ENCODE data around the gene EHBP1. TPM values are rescaled to one million over a fixed set of nuclear protein-coding genes. Genes with fewer than 3 reads are reported as not detected.

Gene EHBP1
- total RNA-seq, 5 donors from 2014 or later (not counting 1 experiment from before 2014, with no cell fraction given) = 22.1 to 28.7 (median 26.1) TPM

- ATAC-seq (replicated peaks in 1 of 4) (no peak), DNase-seq (no peak)
- ChIA-PET POLR2A (interaction anchor here in 1 of 2 donors (0.6 to 0.7 kb wide), 2 partner anchors 1124 to 1912 kb away, joined by 4 to 6 read pairs; no protein-coding TSS in a partner anchor), CTCF (no interaction called here)
- H3K36me3 ChIP-seq (ENCODE audit: control insufficient read depth in 2 of 2, extremely low read depth in 1 of 2, insufficient read depth in 1 of 2, low read length in 1 of 2) = no peaks in the 10 kb centered on the region
- no peaks in the 10 kb centered on the region for H3K9me3 ChIP-seq
- H3K27ac ChIP-seq (ENCODE audit: low read length) = no peak overlapping the region
- H3K36me3 Mint-ChIP-seq = peaks cover 21% of the 10 kb centered on the region
- H3K4me1 Mint-ChIP-seq = peaks cover 41 to 44% (median 43%) of the 10 kb centered on the region in 3 donors
- H3K27ac Mint-ChIP-seq = no peak overlapping the region
- no peak overlapping the region for H3K4me3 ChIP-seq (ENCODE audit: control insufficient read depth in 1 of 2, extremely low read depth in 1 of 2, low read length in 1 of 2)
- peaks cover 6 to 57% of the 10 kb centered on the region in 2 experiments for H3K27me3 ChIP-seq (replicated peaks in 1 of 2; ENCODE audit: control insufficient read depth in 2 of 2, extremely low read depth in 1 of 2, insufficient read depth in 2 of 2, low read length in 1 of 2)
- WGBS (ENCODE audit: insufficient coverage) = 96% methylated on average over 4 of the region's 7 CpGs
- H3K9me3 Mint-ChIP-seq = no peaks in the 10 kb centered on the region
- H3K4me1 ChIP-seq (ENCODE audit: control insufficient read depth in 1 of 2, extremely low read depth in 1 of 2, insufficient read depth in 2 of 2, low read length in 2 of 2) = peaks cover 18 to 40% of the 10 kb centered on the region in 2 experiments
- peak overlapping the region in 2 of 3 donors; percentile 47 to 76 for H3K4me3 Mint-ChIP-seq
- peaks cover 52 to 67% of the 10 kb centered on the region in 2 donors for H3K27me3 Mint-ChIP-seq
Measured at GRCh38 chr2:63046552-63046951, 341.0 kb downstream of the EHBP1 start.

DNA sequence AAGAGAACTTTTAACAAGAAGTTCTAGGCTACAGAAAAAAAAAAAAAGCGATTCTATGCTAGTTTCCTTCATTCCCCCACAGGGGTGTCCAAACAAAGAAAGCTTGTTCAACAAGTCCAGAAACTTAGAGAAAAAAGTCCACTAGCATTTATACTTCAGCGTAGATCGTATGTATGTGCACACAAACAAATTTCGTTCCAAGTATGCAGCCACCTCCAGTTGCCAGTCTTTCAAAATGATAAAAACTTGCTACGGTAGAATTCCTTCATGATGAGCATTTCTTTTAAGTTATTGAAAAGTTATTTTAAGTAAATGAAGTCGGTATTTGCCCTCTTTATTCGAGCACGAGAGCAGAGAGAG is 341.4 kb downstream of the EHBP1 start:
- POLR2A ChIA-PET = interaction anchor here in 1 of 2 donors (0.6 to 0.7 kb wide), 2 partner anchors 1124 to 1911 kb away, joined by 4 to 6 read pairs; no protein-coding TSS in a partner anchor
- Mint-ChIP-seq H3K27ac (peak overlapping the region in 1 of 2 donors; percentile 11), H3K4me3 (peak overlapping the region; percentile 34 to 76 (median 47)), H3K27me3 (peaks cover 52 to 67% of the 10 kb centered on the region in 2 donors), H3K9me3 (no peaks in the 10 kb centered on the region), H3K36me3 (peaks cover 21% of the 10 kb centered on the region), H3K4me1 (peaks cover 41 to 44% (median 44%) of the 10 kb centered on the region in 3 donors)
- DNase-seq = no peak
- Histone ChIP-seq H3K4me1 (ENCODE audit: control insufficient read depth in 1 of 2, extremely low read depth in 1 of 2, insufficient read depth in 2 of 2, low read length in 2 of 2) (peaks cover 18 to 44% of the 10 kb centered on the region in 2 experiments), H3K27ac (ENCODE audit: low read length) (no peak overlapping the region), H3K27me3 (replicated peaks in 1 of 2; ENCODE audit: control insufficient read depth in 2 of 2, extremely low read depth in 1 of 2, insufficient read depth in 2 of 2, low read length in 1 of 2) (peaks cover 6 to 61% of the 10 kb centered on the region in 2 experiments), H3K9me3 (no peaks in the 10 kb centered on the region), H3K4me3 (ENCODE audit: control insufficient read depth in 1 of 2, extremely low read depth in 1 of 2, low read length in 1 of 2) (peak overlapping the region in 1 of 2 donors; percentile 11), H3K36me3 (ENCODE audit: control insufficient read depth in 2 of 2, extremely low read depth in 1 of 2, insufficient read depth in 1 of 2, low read length in 1 of 2) (no peaks in the 10 kb centered on the region)
- CTCF ChIA-PET = no interaction called here
- WGBS (ENCODE audit: insufficient coverage) = 55% methylated on average over 4 of the region's 8 CpGs
- ATAC-seq (replicated peaks in 1 of 4) = no peak

GRCh38 chr2:63047321-63048279 is 342.1 kb downstream of the EHBP1 start:
- Histone ChIP-seq H3K27me3 (replicated peaks in 1 of 2; ENCODE audit: control insufficient read depth in 2 of 2, extremely low read depth in 1 of 2, insufficient read depth in 2 of 2, low read length in 1 of 2) (peaks cover 6 to 67% of the 10 kb centered on the region in 2 experiments), H3K9me3 (no peaks in the 10 kb centered on the region), H3K27ac (ENCODE audit: low read length) (no peak overlapping the region), H3K4me1 (ENCODE audit: control insufficient read depth in 1 of 2, extremely low read depth in 1 of 2, insufficient read depth in 2 of 2, low read length in 2 of 2) (peaks cover 18 to 45% of the 10 kb centered on the region in 2 experiments), H3K4me3 (ENCODE audit: control insufficient read depth in 1 of 2, extremely low read depth in 1 of 2, low read length in 1 of 2) (peak overlapping the region in 1 of 2 donors; percentile 11), H3K36me3 (ENCODE audit: control insufficient read depth in 2 of 2, extremely low read depth in 1 of 2, insufficient read depth in 1 of 2, low read length in 1 of 2) (no peaks in the 10 kb centered on the region)
- Mint-ChIP-seq H3K27ac (peak overlapping the region in 1 of 2 donors; percentile 11), H3K4me1 (peaks cover 47 to 51% (median 50%) of the 10 kb centered on the region in 3 donors), H3K9me3 (no peaks in the 10 kb centered on the region), H3K4me3 (peak overlapping the region; percentile 34 to 76 (median 47)), H3K36me3 (peaks cover 21% of the 10 kb centered on the region), H3K27me3 (peaks cover 59 to 73% of the 10 kb centered on the region in 2 donors)
- ATAC-seq (replicated peaks in 1 of 4) (no peak), DNase-seq (peak in 1 of 35 experiments; percentile 7)
- CTCF ChIA-PET = no interaction called here
- 7% methylated on average over 67 of the region's 71 CpGs for WGBS (ENCODE audit: insufficient coverage)
- POLR2A ChIA-PET = interaction anchor here in 1 of 2 donors (0.6 to 0.7 kb wide), 2 partner anchors 1123 to 1911 kb away, joined by 4 to 6 read pairs; no protein-coding TSS in a partner anchor

- no peaks in the 10 kb centered on the region for H3K36me3 ChIP-seq (ENCODE audit: control insufficient read depth in 2 of 2, extremely low read depth in 1 of 2, insufficient read depth in 1 of 2, low read length in 1 of 2)
- ChIA-PET POLR2A (interaction anchor here in 1 of 2 donors (1.0 kb wide), 1 partner anchor 10 kb away, joined by 3 read pairs; no protein-coding TSS in a partner anchor), CTCF (interaction anchor here in 1 of 2 donors (0.5 kb wide), 1 partner anchor 16 kb away, joined by 5 read pairs; no protein-coding TSS in a partner anchor)
- H3K4me3 ChIP-seq (ENCODE audit: control insufficient read depth in 1 of 2, extremely low read depth in 1 of 2, low read length in 1 of 2) = peak overlapping the region in 1 of 2 donors; percentile 11
- DNase-seq (peak in 1 of 35 experiments; percentile 3), ATAC-seq (replicated peaks in 1 of 4) (no peak)
- Mint-ChIP-seq H3K27ac (no peak overlapping the region), H3K36me3 (peaks cover 18% of the 10 kb centered on the region), H3K27me3 (peaks cover 59 to 80% of the 10 kb centered on the region in 2 donors), H3K4me3 (peak overlapping the region in 2 of 3 donors; percentile 46 to 76), H3K4me1 (peaks cover 55 to 59% (median 58%) of the 10 kb centered on the region in 3 donors), H3K9me3 (no peaks in the 10 kb centered on the region)
- no peaks in the 10 kb centered on the region for H3K9me3 ChIP-seq
- peaks cover 18 to 49% of the 10 kb centered on the region in 2 experiments for H3K4me1 ChIP-seq (ENCODE audit: control insufficient read depth in 1 of 2, extremely low read depth in 1 of 2, insufficient read depth in 2 of 2, low read length in 2 of 2)
- 12% methylated on average over 40 of the region's 61 CpGs for WGBS (ENCODE audit: insufficient coverage)
- H3K27me3 ChIP-seq (replicated peaks in 1 of 2; ENCODE audit: control insufficient read depth in 2 of 2, extremely low read depth in 1 of 2, insufficient read depth in 2 of 2, low read length in 1 of 2) = peaks cover 11 to 77% of the 10 kb centered on the region in 2 experiments
- no peak overlapping the region for H3K27ac ChIP-seq (ENCODE audit: low read length)
Measured at GRCh38 chr2:63048367-63049171, 343.1 kb downstream of the EHBP1 start.

DNA sequence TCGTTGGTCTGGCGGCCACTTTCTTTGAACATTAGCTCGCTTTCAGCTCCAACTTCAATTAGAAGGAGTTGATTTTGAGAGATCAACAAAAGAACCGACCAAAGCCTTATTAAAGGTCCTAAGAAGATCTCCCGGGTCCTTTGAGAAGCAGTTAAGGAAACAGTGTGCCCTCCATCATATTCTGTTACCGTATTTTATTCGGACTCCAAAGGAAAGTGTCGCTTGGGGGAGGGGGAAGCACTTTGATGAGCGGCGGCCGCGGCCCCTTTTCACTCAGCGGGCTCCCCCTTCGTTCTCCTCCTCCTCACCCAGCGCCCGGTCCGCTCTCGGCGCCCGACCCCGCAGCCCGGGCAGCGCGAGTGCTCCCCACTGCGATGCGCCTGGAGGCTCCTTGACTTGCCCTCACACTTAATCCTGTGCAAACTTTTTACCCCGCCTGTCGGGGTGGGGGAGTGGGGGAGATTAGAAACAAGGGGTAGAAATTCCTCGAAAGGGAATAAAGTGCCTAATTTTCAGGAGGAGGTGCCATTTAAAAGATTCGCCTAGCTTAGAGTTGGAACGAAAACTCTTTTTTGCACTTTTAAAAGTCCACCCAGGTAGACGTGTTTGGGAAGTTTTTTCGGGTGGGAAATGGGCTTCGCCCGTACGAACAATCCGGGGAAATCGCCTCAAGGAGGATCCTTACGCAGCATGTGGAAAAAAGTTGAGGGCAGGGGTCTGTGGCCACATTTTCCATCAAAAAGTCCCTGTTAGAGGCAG is 343.9 kb downstream of the EHBP1 start:
- WGBS (ENCODE audit: insufficient coverage) = 0% methylated on average over 1 of the region's 39 CpGs
- Histone ChIP-seq H3K4me3 (ENCODE audit: control insufficient read depth in 1 of 2, extremely low read depth in 1 of 2, low read length in 1 of 2) (peak overlapping the region; percentile 21 to 69), H3K27ac (ENCODE audit: low read length) (no peak overlapping the region), H3K9me3 (no peaks in the 10 kb centered on the region), H3K4me1 (ENCODE audit: control insufficient read depth in 1 of 2, extremely low read depth in 1 of 2, insufficient read depth in 2 of 2, low read length in 2 of 2) (peaks cover 18 to 57% of the 10 kb centered on the region in 2 experiments), H3K36me3 (ENCODE audit: control insufficient read depth in 2 of 2, extremely low read depth in 1 of 2, insufficient read depth in 1 of 2, low read length in 1 of 2) (no peaks in the 10 kb centered on the region), H3K27me3 (replicated peaks in 1 of 2; ENCODE audit: control insufficient read depth in 2 of 2, extremely low read depth in 1 of 2, insufficient read depth in 2 of 2, low read length in 1 of 2) (peaks cover 11 to 80% of the 10 kb centered on the region in 2 experiments)
- DNase-seq (no peak), ATAC-seq (replicated peaks in 1 of 4) (no peak)
- H3K36me3 Mint-ChIP-seq = peaks cover 17% of the 10 kb centered on the region
- POLR2A ChIA-PET = interaction anchor here in 1 of 2 donors (1.0 kb wide), 1 partner anchor 9 kb away, joined by 3 read pairs; no protein-coding TSS in a partner anchor
- no peaks in the 10 kb centered on the region for H3K9me3 Mint-ChIP-seq
- peak overlapping the region in 1 of 2 donors; percentile 69 for H3K27ac Mint-ChIP-seq
- H3K4me1 Mint-ChIP-seq = peaks cover 62 to 68% (median 66%) of the 10 kb centered on the region in 3 donors
- CTCF ChIA-PET = no interaction called here
- peaks cover 61 to 80% of the 10 kb centered on the region in 2 donors for H3K27me3 Mint-ChIP-seq
- peak overlapping the region; percentile 76 to 83 (median 82) for H3K4me3 Mint-ChIP-seq

All from T-cell (primary cell).